Measurements from ENCODE around the gene CHIC2.
"Not testable (repeated sequence)": the region's sequence is repeated elsewhere in the genome, so short reads cannot be mapped to it uniquely, and the experiment has no call there.

DNA sequence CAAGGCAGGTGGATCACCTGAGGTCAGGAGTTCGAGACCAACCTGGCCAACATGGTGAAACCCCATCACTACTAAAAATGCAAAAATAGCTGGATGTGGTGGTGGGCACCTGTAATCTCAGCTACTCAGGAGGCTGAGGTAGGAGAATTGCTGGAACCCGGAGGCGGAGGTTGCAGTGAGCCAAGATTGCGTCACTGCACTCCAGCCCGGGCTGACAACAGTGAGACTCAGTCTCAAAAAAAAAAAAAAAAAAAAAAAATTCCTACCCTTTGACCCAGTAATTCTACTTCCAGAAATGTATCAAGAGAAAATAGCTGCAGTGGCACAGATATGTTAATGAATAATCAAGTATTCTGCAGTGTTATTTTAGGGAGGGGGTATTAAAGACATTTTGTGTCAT is 11.1 kb downstream of the CHIC2 start:
- TF ChIP-seq, protein P1, sequence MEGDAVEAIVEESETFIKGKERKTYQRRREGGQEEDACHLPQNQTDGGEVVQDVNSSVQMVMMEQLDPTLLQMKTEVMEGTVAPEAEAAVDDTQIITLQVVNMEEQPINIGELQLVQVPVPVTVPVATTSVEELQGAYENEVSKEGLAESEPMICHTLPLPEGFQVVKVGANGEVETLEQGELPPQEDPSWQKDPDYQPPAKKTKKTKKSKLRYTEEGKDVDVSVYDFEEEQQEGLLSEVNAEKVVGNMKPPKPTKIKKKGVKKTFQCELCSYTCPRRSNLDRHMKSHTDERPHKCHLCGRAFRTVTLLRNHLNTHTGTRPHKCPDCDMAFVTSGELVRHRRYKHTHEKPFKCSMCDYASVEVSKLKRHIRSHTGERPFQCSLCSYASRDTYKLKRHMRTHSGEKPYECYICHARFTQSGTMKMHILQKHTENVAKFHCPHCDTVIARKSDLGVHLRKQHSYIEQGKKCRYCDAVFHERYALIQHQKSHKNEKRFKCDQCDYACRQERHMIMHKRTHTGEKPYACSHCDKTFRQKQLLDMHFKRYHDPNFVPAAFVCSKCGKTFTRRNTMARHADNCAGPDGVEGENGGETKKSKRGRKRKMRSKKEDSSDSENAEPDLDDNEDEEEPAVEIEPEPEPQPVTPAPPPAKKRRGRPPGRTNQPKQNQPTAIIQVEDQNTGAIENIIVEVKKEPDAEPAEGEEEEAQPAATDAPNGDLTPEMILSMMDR (IDR thresholded peaks at IDR 0.05): not testable (repeated sequence)
- TF ChIP-seq EZH2 (IDR thresholded peaks at IDR 0.05): not testable (repeated sequence)
